Measurements from ENCODE around the gene GLCCI1. TPM values are rescaled to one million over a fixed set of nuclear protein-coding genes. Genes with fewer than 3 reads are reported as not detected.

GLCCI1 gene
- total RNA-seq, 2 donors from 2014 or later = 9.1 to 9.2 TPM

- no peaks in the 10 kb centered on the region for H3K36me3 ChIP-seq
- no peaks in the 10 kb centered on the region for H3K4me1 ChIP-seq (replicated peaks)
- 93% methylated on average over 3 of the region's 3 CpGs for WGBS
- H3K27me3 ChIP-seq (replicated peaks; ENCODE audit: insufficient read depth) = no peaks in the 10 kb centered on the region
- TF ChIP-seq CTCF (IDR thresholded peaks at IDR 0.05) = no peak
- TF ChIP-seq POLR2A (IDR thresholded peaks at IDR 0.05) = no peak
- no peak for TF ChIP-seq POLR2AphosphoS5 (IDR thresholded peaks at IDR 0.05)
- intact Hi-C loops (cut with DNase I) = no loop called here
- DNase-seq (ENCODE audit: low spot score) = no peak
- no peaks in the 10 kb centered on the region for H3K9me3 ChIP-seq
- H3K4me3 ChIP-seq = no peak overlapping the region
- no peak overlapping the region for H3K27ac ChIP-seq
These were observed 8.1 kb downstream of the GLCCI1 start for GRCh38 chr7:7976677-7977076.

GRCh38 chr7:7977774-7978173 is 9.2 kb downstream of the GLCCI1 start:
- no peak overlapping the region for H3K4me3 ChIP-seq
- no peak overlapping the region for H3K27ac ChIP-seq
- H3K36me3 ChIP-seq = no peaks in the 10 kb centered on the region
- no peaks in the 10 kb centered on the region for H3K27me3 ChIP-seq (replicated peaks; ENCODE audit: insufficient read depth)
- 94% methylated on average over 2 of the region's 2 CpGs for WGBS
- intact Hi-C loops (cut with DNase I) = no loop called here
- H3K9me3 ChIP-seq = no peaks in the 10 kb centered on the region
- no peaks in the 10 kb centered on the region for H3K4me1 ChIP-seq (replicated peaks)
- TF ChIP-seq POLR2A (IDR thresholded peaks at IDR 0.05) (no peak), POLR2AphosphoS5 (IDR thresholded peaks at IDR 0.05) (no peak), CTCF (IDR thresholded peaks at IDR 0.05) (no peak)
- DNase-seq (ENCODE audit: low spot score) = no peak

GRCh38 chr7:7978860-7979259 is 10.3 kb downstream of the GLCCI1 start:
- no peaks in the 10 kb centered on the region for H3K27me3 ChIP-seq (replicated peaks; ENCODE audit: insufficient read depth)
- DNase-seq (ENCODE audit: low spot score) = no peak
- no peak overlapping the region for H3K4me3 ChIP-seq
- no peak overlapping the region for H3K27ac ChIP-seq
- H3K9me3 ChIP-seq = no peaks in the 10 kb centered on the region
- H3K36me3 ChIP-seq = no peaks in the 10 kb centered on the region
- TF ChIP-seq CTCF (IDR thresholded peaks at IDR 0.05) (no peak), POLR2A (IDR thresholded peaks at IDR 0.05) (no peak), POLR2AphosphoS5 (IDR thresholded peaks at IDR 0.05) (no peak)
- no peaks in the 10 kb centered on the region for H3K4me1 ChIP-seq (replicated peaks)
- 83% methylated on average over 2 of the region's 2 CpGs for WGBS
- intact Hi-C loops (cut with DNase I) = no loop called here

- intact Hi-C loops (cut with DNase I) = no loop called here
- Histone ChIP-seq H3K36me3 (no peaks in the 10 kb centered on the region), H3K9me3 (no peaks in the 10 kb centered on the region), H3K4me1 (replicated peaks) (no peaks in the 10 kb centered on the region), H3K27ac (no peak overlapping the region), H3K27me3 (replicated peaks; ENCODE audit: insufficient read depth) (no peaks in the 10 kb centered on the region), H3K4me3 (no peak overlapping the region)
- DNase-seq (ENCODE audit: low spot score) = no peak
- 100% methylated on average over 1 of the region's 1 CpG for WGBS
- TF ChIP-seq CTCF (IDR thresholded peaks at IDR 0.05) (no peak), POLR2A (IDR thresholded peaks at IDR 0.05) (no peak), POLR2AphosphoS5 (IDR thresholded peaks at IDR 0.05) (no peak)
These were observed 11.0 kb downstream of the GLCCI1 start for GRCh38 chr7:7979558-7979957.

GRCh38 chr7:7980134-7980533 is 11.5 kb downstream of the GLCCI1 start:
- no peak for DNase-seq (ENCODE audit: low spot score)
- no peaks in the 10 kb centered on the region for H3K27me3 ChIP-seq (replicated peaks; ENCODE audit: insufficient read depth)
- H3K9me3 ChIP-seq = no peaks in the 10 kb centered on the region
- 92% methylated on average over 2 of the region's 2 CpGs for WGBS
- no peaks in the 10 kb centered on the region for H3K4me1 ChIP-seq (replicated peaks)
- intact Hi-C loops (cut with DNase I) = no loop called here
- H3K27ac ChIP-seq = no peak overlapping the region
- H3K4me3 ChIP-seq = no peak overlapping the region
- TF ChIP-seq POLR2A (IDR thresholded peaks at IDR 0.05) (no peak), CTCF (IDR thresholded peaks at IDR 0.05) (no peak)
- no peaks in the 10 kb centered on the region for H3K36me3 ChIP-seq
